COR-L47 (cell line): ENCODE measurements around the gene POLR2J2.
"Not testable (repeated sequence)": the region's sequence is repeated elsewhere in the genome, so short reads cannot be mapped to it uniquely, and the experiment has no call there.

ENCODE experiments used
- DNase-seq: peaks from one replicate; lab custom pipeline; 2025; lab: John Stamatoyannopoulos, UW

POLR2J2 gene

GRCh38 chr7:102671956-102672307 is 469 bp upstream of the POLR2J2 start:
- not testable (repeated sequence) for DNase-seq

GRCh38 chr7:102667523-102667922 is 3.9 kb downstream of the POLR2J2 start:
- DNase-seq = not testable (repeated sequence)

DNA sequence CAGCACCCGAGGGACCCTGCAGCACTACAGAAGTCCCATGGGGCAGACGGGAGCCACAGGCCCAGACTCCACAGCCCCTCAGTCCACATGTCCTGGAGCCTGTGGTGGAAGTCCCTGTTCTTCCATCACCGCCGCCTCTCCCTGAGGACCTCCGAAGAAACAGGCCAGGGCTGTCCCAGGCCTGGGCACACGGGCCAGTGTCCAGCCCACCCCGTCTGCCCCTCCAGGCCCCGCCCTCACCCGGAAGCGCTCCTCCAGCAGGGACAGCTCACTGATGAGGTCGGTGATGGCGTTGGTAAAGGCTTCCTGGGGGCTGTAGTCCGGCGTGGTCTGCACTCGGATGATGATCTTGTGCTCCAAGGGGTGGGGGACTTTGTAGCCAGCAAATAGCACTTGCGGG is 4.6 kb downstream of the POLR2J2 start:
- DNase-seq = not testable (repeated sequence)

DNA sequence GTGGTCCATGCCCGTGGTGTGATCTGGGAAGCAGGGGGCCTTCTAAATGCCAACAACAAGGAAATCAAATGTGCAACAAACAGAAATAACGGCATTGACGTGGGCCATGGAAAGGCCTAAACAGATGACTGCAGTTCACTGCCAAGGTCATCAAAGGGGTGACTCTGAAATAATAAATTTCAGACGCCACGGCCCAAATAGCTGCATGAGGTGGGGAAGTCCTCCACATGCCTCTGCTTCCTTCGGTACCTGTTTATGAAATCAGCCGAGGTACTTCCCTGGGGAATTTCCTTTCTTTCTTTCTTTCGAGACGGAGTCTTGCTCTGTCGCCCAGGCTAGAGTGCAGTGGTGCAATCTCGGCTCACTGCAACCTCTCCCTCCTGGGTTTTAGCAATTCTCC is 6.7 kb downstream of the POLR2J2 start:
- DNase-seq = not testable (repeated sequence)

DNA sequence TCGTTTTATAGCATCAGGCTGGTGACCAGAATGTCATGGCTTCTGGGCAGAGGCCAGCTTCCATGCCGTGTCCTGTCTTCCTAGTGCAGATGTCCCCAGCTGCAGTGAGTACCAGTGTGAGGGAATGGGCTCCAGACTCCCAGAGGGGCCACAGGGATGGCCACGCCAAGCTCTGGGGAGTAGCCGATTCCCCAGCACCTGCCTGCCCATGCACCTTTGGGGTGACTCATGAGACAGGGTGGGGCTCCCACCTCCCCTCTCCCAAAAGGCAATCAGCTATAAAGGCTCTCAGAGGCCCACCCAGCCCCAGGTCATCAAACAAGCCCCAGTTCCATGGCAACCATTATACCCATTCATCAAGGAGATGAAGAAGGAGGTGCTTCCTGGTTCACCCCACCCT is 21.5 kb downstream of the POLR2J2 start, which contains the start of gene SPDYE2B:
Gene SPDYE2B, plus strand, starts transcription at position 396 of the 400 bp plus-strand sequence. CDS start 2,030 bp downstream, outside the sequence.
- not testable (repeated sequence) for DNase-seq

DNA sequence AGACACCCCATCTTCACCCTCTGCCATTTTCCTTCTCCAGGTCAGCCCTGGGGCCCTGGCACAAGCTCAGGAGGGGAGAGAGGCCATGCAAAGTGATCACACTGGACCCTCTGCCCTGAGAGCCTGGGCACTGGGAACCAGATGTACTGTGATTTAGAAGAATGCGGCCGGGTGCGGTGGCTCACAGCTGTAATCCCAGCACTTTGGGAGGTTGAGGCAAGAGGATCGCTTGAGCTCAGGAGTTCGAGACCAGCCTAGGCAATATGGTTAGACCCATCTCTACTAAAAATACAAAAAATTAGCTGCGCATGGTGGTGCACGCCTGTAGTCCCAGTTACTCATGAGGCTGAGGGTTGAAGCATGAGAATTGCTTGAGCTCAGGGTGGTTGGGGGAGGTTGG is 23.6 kb downstream of the POLR2J2 start:
- DNase-seq = not testable (repeated sequence)

- DNase-seq = not testable (repeated sequence)
Observed at GRCh38 chr7:102643404-102643803, 28.1 kb downstream of the POLR2J2 start.

GRCh38 chr7:102642691-102643090 is 28.8 kb downstream of the POLR2J2 start, which contains the start of gene UPK3BL1:
TSS of gene UPK3BL1 (minus strand) at chr7:102642791. CDS start at chr7:102642741, 50 bp downstream.
- DNase-seq = not testable (repeated sequence)

DNA sequence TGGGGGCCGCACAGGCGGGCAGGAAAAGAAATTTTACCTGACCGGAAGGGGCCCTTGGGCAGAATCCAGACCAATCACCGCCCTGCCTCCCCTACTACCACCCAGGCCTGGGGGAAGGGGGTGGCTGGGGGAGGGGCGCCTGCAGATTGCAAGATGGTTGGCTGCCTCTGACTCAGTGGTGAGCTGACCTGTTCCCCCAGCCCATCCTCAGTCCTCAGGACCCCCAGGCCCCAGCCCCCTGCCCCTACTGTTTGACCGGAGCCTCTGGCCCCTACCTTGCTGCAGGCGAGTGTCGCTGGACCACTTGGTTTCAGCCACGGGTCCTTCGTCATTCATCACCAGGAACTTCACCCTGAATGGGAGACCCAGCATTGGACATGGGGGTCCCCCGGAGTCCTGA is 32.6 kb downstream of the POLR2J2 start:
- not testable (repeated sequence) for DNase-seq

DNA sequence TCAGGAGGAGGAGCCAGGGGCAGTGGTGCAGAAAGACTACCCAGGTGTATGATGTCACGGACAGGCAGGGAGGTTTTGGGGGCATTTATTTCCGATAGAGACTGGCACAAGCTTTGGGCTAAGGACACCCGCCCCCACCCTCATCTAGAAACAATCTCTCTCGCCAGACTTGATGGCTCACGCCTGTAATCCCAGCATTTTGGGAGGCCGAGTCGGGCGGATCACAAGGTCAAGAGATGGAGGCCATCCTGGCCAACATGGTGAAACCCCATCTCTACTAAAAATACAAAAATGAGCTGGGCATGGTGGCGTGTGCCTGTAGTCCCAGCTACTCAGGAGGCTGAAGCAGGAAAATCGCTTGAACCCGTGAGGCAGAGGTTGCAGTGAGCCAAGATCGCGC is 34.5 kb downstream of the POLR2J2 start:
- DNase-seq = not testable (repeated sequence)

GRCh38 chr7:102635354-102635753 is 36.1 kb downstream of the POLR2J2 start:
- not testable (repeated sequence) for DNase-seq

GRCh38 chr7:102634299-102634698 is 37.2 kb downstream of the POLR2J2 start:
- not testable (repeated sequence) for DNase-seq

DNA sequence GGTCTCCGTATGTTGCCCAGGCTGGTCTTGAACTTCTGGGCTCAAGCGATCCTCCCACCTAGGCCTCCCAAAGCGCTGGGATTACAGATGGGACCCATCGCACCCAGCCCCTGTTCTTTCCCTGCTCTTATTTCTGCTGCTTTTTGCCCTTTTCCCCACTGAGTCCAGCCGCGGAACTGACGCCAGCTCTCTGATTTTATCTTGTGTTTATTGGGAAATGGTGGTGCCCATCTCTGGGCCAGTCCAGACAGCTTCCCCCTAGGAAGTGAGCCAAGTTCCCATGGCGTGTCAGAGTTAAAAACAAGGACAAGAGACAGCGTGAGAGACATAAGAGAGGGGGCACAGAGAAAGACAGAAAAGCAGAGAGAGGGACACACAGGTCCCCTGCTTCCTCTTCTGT is 40.8 kb downstream of the POLR2J2 start:
- not testable (repeated sequence) for DNase-seq

DNA sequence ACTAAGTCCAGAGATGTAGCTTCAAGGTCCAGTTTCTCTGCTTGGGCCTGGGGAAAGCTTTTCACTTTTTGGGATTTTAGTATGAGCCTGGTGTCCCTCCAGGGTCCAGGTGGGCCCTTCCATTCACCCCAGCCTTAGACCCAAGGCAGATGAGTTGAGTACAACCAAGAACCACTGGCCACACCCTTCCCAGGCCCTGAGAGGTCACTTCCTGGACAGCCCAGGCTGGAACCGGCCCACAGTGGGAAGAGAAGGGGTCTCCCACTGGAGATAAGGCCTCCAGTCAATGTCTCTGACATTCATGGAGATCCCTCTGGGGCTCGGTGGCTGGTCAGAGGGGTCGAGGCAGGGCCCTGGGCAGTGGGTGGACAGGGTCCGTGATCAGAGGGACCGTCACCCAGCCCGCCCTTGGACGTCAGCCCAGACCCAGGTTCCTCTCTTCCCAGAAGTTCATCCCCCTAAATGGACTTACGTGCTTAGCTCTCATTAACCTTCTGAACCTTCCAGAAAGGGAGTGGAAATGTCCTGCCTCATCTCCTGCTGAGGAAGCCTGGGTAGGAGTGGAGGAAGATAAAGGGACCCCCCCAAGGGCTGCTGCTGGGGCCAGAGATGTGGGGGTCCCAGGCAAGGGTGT is 44.1 kb downstream of the POLR2J2 start:
- DNase-seq = not testable (repeated sequence)

DNA sequence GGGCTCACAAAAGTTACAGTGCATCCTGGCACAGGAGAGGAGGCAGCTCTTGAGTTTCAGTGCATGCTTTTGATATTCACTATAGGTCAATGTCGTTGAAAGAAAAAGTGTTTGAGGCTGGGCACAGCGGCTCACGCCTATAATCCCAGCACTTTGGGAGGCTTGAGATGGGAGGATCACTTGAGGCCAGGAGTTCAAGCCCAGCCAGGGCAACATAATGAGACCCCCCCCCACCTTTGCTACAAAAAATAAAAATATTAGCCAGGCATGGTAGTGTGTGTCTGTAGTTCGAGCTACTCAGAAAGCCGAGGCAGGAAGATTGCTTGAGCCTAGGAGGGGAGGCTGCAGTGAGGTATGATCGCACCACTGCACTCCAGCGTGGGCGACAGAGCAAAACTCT is 53.3 kb downstream of the POLR2J2 start:
- not testable (repeated sequence) for DNase-seq

- DNase-seq = not testable (repeated sequence)
Observed at GRCh38 chr7:102616507-102617125, 54.8 kb downstream of the POLR2J2 start, which contains the start of gene RASA4. TSS of gene RASA4 (minus strand) at chr7:102616756. CDS start at chr7:102616689, 67 bp downstream.
